HG03025 (cell line): ENCODE measurements around the gene SOS2.
"Not testable (repeated sequence)": the region's sequence is repeated elsewhere in the genome, so short reads cannot be mapped to it uniquely, and the experiment has no call there.

Experiments used
- ATAC-seq: cut with Tn5 transposase; IDR thresholded peaks from one replicate; pipeline ENCODE4 v1.9.1; 2021; ENCODE audit warnings: mild to moderate bottlenecking, moderate library complexity; ENCODE audit not compliant: unreplicated experiment, low FRiP score

The SOS2 gene

GRCh38 chr14:50228313-50228712, 3.1 kb downstream of the SOS2 start:
- no peak for ATAC-seq

- no peak for ATAC-seq
These were observed 5.4 kb downstream of the SOS2 start for GRCh38 chr14:50225974-50226297.

GRCh38 chr14:50225067-50225973, 6.1 kb downstream of the SOS2 start:
- ATAC-seq: no peak

- ATAC-seq: no peak
These were observed 9.2 kb downstream of the SOS2 start for GRCh38 chr14:50222055-50222613.

- ATAC-seq: no peak
These were observed 12.9 kb downstream of the SOS2 start for GRCh38 chr14:50218501-50218900.

- no peak for ATAC-seq
These were observed 16.0 kb downstream of the SOS2 start for GRCh38 chr14:50215416-50215815.

- no peak for ATAC-seq
These were observed 17.6 kb downstream of the SOS2 start for GRCh38 chr14:50213795-50214194.

- no peak for ATAC-seq
These were observed 18.7 kb downstream of the SOS2 start for GRCh38 chr14:50212726-50213125.

GRCh38 chr14:50210074-50210473, 21.3 kb downstream of the SOS2 start:
- no peak for ATAC-seq

GRCh38 chr14:50198499-50198898, 32.9 kb downstream of the SOS2 start:
- no peak for ATAC-seq

- ATAC-seq: no peak
These were observed 39.9 kb downstream of the SOS2 start for GRCh38 chr14:50191499-50191898.

- no peak for ATAC-seq
These were observed 45.3 kb downstream of the SOS2 start for GRCh38 chr14:50186107-50186506.

- ATAC-seq: no peak
These were observed 57.5 kb downstream of the SOS2 start for GRCh38 chr14:50173891-50174290.

GRCh38 chr14:50171895-50172294, 59.5 kb downstream of the SOS2 start:
- no peak for ATAC-seq

GRCh38 chr14:50167381-50167780, 64.0 kb downstream of the SOS2 start:
- ATAC-seq: not testable (repeated sequence)

- ATAC-seq: no peak
These were observed 75.3 kb downstream of the SOS2 start for GRCh38 chr14:50156111-50156510.

- ATAC-seq: no peak
These were observed 82.6 kb downstream of the SOS2 start for GRCh38 chr14:50148799-50149198.

GRCh38 chr14:50139192-50139591, 92.2 kb downstream of the SOS2 start:
- ATAC-seq: no peak

GRCh38 chr14:50127802-50128201, 103.6 kb downstream of the SOS2 start:
- ATAC-seq: no peak

GRCh38 chr14:50123062-50123461, 108.3 kb downstream of the SOS2 start:
- ATAC-seq: no peak

- ATAC-seq: no peak
These were observed 109.1 kb downstream of the SOS2 start for GRCh38 chr14:50122291-50122690.

GRCh38 chr14:50121486-50121885, 109.9 kb downstream of the SOS2 start:
- no peak for ATAC-seq
